ENCODE measurements around the gene NCOR2.

Gene NCOR2

DNA sequence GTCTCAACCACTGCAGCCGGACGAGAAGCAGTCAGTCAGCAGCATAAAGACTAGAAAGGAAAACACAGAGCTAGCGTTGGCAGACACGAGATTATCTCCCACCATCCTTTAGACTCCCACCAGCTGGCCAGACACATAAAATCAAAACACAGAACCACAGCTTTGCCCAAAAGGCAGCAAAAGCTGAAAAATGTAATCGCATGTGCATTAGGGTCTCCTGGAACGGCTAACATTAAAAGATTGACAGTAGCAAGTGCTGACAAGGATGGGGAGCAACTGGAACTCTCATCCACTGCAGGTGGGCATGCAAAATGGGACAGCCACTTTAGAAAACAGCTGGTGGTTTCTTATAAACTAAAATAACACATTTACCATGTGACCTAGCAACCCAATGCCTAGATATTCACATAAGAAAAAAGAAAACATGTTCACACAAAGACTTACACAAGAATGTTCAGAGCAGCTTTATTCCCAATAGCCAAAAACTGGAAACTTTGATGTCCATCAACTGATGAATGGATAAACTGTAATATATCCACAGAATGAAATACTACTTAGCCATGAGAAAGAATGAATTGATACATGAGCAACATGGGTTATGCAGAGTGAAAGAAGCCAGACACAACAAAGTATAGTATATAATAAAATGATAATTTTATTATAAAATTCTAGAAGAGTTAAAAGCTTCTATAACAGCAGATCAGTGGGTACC, 37.7 kb downstream of the NCOR2 start:
- no peak overlapping the region for H3K4me3 ChIP-seq (ENCODE audit: low read depth, low read length)

DNA sequence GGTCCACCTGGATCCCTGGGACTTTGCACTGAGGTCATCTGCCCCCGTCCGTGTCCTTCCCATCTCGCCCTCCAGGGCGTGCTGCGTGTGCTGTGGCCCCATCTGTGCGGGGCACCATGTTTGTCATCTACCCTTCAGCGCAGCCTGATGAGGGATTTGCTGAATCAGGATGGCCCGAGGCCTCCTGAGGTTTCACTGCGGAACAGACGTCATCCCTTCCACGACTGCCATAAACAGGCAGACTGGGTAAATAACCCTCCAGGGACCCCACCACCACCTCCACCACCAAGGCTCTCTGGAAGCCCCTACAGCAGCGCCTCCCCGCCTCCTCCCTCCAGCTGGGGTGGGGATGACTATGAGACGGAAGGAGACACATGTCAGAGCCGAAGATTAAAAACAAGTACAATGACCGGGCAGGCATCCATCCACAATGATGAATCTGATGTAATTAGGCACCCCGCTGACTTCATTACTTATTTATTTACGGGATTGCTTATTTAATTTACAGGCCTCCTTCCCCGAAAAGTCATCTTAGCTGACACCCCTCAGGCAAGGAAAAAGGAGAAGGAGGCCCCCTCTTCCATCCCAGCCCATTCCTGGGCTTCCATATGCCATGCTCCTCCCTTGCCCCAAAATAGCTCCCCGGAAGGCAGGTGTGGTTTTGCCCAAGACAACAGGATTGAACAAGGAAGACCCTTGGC, 39.4 kb downstream of the NCOR2 start:
- no peak overlapping the region for H3K4me3 ChIP-seq (ENCODE audit: low read depth, low read length)

- no peak overlapping the region for H3K4me3 ChIP-seq (ENCODE audit: low read depth, low read length)
Observed at GRCh38 chr12:124525927-124526692, 41.3 kb downstream of the NCOR2 start.

DNA sequence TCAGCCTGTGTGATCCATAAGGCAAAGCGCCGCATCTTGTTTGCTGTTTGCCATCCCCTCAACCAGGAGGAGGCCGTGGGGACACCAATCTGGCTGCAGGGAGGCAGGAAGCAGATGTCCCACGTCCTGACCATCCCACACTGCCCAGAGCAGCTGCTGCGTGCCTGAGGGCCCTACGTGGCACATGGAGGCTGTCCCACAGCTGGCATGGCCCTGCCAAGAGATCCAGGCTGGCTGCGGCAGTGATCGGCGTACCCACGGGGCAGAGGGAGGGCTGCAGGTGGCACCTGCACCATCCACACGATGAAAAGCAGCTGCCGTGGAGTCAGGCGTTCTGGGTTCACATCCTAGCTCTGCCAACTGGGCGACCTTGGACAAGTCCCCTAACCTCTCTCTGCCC, 42.0 kb downstream of the NCOR2 start:
- no peak overlapping the region for H3K4me3 ChIP-seq (ENCODE audit: low read depth, low read length)

DNA sequence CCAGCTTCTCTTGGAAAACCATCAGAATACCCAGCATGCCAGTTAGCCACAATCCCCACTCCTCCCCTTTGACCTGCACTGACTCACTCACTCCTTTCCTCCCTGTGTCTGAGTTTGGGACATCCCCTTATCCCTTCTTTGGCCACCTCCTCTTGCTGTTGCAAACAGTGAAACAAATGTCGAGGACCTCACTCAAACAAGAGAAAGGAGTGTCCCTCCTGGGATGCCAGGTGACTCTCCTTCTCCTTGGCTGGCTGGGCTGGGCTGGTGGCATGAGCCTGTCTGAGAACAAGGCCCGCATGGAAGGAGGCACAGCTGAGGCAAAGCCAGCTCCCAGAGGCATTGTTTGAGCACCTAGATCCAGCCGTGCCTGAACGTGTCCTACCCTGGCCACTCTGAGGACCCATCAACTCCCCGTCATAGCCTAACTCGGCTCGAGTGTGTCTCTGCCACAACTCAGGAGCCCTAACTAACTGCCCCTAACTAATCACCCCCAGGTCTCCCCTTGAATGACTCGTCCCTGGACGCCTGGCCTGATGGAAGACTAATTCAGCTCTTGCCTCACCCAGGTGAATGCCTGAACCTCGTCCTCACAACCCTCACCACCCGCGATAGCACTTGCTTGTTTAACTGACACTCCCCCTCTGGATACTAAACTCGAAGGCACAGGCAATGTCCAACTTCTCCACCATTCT, 43.0 kb downstream of the NCOR2 start:
- no peak overlapping the region for H3K4me3 ChIP-seq (ENCODE audit: low read depth, low read length)

DNA sequence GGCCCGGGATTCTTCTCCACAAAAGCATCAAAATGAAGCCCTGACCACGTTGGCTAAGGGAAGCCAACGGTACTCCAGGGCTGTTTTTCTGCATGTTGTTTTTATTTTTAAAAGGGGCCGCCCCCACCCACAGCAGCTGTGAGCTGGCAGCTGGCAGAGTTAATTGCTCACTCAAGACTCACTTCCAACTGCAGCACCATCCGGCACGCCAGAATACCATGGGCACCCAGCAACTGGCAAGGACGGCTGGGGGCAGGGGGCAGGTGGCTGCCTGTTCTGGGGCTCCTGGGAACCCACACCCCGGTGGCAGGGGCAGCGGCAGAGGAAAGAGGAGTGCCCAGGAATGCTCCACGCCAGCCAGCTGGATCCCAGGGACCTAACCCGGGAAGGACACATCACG, 44.3 kb downstream of the NCOR2 start:
- no peak overlapping the region for H3K4me3 ChIP-seq (ENCODE audit: low read depth, low read length)

- H3K4me3 ChIP-seq (ENCODE audit: low read depth, low read length), result no peak overlapping the region
Observed at GRCh38 chr12:124520907-124521306, 46.5 kb downstream of the NCOR2 start.

DNA sequence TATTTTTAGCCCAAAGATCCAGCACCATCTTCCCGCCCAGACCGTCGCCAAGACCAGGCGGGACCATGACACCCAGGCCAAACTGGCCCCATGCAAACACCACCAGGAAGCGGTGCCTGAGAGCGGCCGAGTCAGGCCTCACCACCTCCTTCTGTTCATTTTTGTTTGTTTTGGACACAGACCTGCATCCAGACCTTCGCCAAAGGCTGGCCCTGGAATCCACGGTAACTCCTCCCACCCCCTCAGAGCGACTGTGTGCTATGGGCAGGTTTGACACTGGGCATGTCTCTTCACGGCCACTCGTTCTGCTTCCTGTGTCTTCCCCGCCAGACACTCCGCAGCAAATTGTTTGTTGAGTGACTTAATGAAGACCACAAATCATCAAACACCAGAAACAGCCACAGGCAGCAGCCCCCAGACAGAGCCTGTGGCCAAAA, 47.1 kb downstream of the NCOR2 start:
- H3K4me3 ChIP-seq (ENCODE audit: low read depth, low read length), result no peak overlapping the region

DNA sequence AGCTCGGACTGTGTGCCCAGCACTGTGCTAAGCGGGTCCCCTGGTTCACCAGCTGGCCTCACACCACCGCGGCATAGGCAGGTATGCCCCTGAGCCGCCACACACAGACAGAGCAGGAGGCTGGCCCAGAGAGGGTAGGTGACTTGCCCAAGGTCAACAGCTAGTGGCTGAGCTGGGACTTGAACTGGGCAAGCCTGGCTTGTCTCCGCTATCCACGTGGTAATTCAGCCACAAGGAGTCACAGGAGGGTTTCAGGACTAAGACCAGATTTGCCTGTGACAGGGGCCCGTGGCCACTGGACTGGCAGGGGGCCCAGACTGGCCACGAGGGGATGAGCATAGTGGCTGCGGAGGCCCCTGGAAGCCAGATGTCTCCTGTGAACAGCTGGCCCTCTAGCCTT, 47.7 kb downstream of the NCOR2 start:
- no peak overlapping the region for H3K4me3 ChIP-seq (ENCODE audit: low read depth, low read length)

DNA sequence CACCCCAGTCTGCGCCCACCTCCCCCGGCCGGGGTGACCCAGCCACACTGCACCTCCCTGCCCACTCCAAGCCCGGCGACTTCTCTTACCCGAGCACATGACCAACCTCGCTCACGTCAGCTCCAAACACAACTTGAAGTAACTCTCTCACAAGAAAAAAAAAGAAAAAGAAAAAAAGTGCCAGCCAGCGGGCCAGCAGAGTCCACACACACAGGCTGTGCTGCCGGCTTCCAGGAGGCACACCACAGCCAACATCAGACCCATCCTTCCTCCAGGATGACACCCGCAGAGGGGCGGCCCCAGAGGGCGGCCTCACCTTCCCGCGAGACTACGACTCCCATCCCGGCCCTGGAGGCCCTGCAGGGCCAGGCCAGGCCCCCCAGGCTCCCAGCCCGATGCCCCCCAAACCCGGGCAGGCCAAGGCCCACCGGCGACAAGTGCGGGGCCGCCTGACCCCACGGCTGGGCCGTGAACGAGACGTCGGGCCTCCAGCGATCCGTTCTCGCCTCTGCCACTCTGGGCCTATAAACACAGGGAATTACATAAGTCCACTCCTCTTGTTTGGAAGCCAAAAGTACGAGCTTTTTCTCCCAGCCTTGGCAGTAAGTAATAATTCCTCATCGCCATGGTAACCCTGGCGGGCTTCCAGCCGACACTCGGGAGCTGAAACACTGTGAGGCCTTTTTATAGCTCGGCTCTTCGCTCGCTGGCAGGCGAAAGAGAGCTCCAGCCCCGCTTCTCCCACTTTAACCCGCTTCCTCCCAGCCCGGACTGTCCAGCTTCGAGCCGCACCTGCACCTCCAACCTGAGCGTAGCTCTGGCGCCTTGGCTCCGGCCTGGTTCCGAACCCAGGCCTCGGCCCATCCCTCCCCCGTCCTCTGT, 49.1 kb downstream of the NCOR2 start:
- H3K4me3 ChIP-seq (ENCODE audit: low read depth, low read length), result no peak overlapping the region
